Measurements from ENCODE around the gene RNF10. TPM values are rescaled to one million over a fixed set of nuclear protein-coding genes. Genes with fewer than 3 reads are reported as not detected.

The RNF10 gene
- total RNA-seq, 4 donors from 2014 or later, result 201 to 306 (median 264) TPM

GRCh38 chr12:120588948-120589930 lies 55.1 kb downstream of the RNF10 start:
- no peaks in the 10 kb centered on the region for H3K27me3 ChIP-seq
- no peak overlapping the region for H3K4me3 ChIP-seq
- DNase-seq (ENCODE audit: low spot score in 2 of 2), result no peak
- no peak for TF ChIP-seq CTCF (IDR thresholded peaks at IDR 0.05)
- TF ChIP-seq EP300 (IDR thresholded peaks at IDR 0.05), result no peak
- 56 to 66% methylated on average over 10 to 17 of the region's 17 CpGs for WGBS, 2 donors
- no peaks in the 10 kb centered on the region for H3K9me3 ChIP-seq
- no peaks in the 10 kb centered on the region for H3K36me3 ChIP-seq
- H3K4me1 ChIP-seq, result peaks cover 0 to 7% (median 2%) of the 10 kb centered on the region in 4 donors
- H3K27ac ChIP-seq, result no peak overlapping the region

GRCh38 chr12:120590741-120591407 lies 56.7 kb downstream of the RNF10 start:
- H3K27me3 ChIP-seq, result no peaks in the 10 kb centered on the region
- H3K36me3 ChIP-seq, result no peaks in the 10 kb centered on the region
- H3K9me3 ChIP-seq, result no peaks in the 10 kb centered on the region
- 65 to 67% methylated on average over 6 of the region's 6 CpGs for WGBS, 2 donors
- H3K4me1 ChIP-seq, result no peaks in the 10 kb centered on the region
- DNase-seq (ENCODE audit: low spot score in 2 of 2), result no peak
- H3K27ac ChIP-seq, result peak overlapping the region in 1 of 4 donors; percentile 45
- TF ChIP-seq EP300 (IDR thresholded peaks at IDR 0.05), result no peak
- no peak for TF ChIP-seq POLR2A (IDR thresholded peaks at IDR 0.05)
- TF ChIP-seq CTCF (IDR thresholded peaks at IDR 0.05), result no peak
- no peak overlapping the region for H3K4me3 ChIP-seq

DNA sequence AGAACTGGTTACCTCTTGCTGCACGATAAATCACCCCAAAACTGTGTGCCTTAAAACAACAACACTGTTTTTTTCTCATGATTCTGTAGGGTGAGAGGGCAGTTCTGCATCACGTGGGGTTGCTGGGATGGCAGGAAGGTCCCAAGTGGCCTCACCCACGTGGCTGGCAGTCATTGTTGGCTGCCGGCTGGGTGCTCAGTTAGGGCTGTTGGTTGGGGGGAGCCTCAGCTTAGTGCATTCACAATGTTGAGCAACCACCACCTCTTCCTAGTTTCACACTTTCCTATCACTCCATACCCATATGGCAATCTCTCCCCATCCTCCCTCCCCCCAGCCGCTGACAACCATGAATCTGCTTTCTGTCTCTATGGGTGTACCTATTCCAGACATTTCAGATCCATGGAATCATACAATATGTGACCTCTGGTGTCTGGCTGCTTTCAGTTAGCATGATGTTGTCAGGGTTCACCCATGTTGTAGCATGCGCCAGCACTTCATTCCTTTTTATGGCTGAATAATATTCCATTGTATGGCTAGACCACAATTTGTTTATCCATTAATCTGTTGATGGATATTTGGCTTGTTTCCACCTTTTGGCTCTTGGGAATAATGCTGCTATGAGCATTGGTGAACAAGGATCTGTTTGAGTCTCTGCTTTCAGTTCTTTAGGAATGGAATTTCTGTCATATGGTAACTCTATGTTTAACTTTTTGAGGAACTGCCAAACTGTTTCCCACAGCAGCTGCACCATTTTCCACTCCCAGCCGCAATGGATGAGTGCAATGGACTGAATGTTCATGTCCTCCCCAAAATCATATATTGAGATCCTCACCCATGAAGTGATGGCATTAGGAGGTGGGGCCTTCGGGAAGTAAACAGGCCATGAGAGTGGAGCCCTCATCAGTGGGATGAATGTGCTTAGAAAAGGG lies 58.2 kb downstream of the RNF10 start:
- H3K27me3 ChIP-seq, result peaks cover 0 to 6% of the 10 kb centered on the region in 2 donors
- TF ChIP-seq CTCF (IDR thresholded peaks at IDR 0.05), result no peak
- no peak for TF ChIP-seq EP300 (IDR thresholded peaks at IDR 0.05)
- TF ChIP-seq POLR2A (IDR thresholded peaks at IDR 0.05), result no peak
- H3K4me3 ChIP-seq, result no peak overlapping the region
- whole genome bisulfite sequencing, 2 donors, result 50 to 54% methylated on average over 8 of the region's 8 CpGs
- no peak for DNase-seq (ENCODE audit: low spot score in 2 of 2)
- H3K36me3 ChIP-seq, result no peaks in the 10 kb centered on the region
- H3K9me3 ChIP-seq, result no peaks in the 10 kb centered on the region
- no peaks in the 10 kb centered on the region for H3K4me1 ChIP-seq
- no peak overlapping the region for H3K27ac ChIP-seq

- TF ChIP-seq CTCF (IDR thresholded peaks at IDR 0.05) (no peak), POLR2A (IDR thresholded peaks at IDR 0.05) (no peak), EP300 (IDR thresholded peaks at IDR 0.05) (no peak)
- H3K4me1 ChIP-seq, result no peaks in the 10 kb centered on the region
- H3K4me3 ChIP-seq, result no peak overlapping the region
- no peak overlapping the region for H3K27ac ChIP-seq
- no peaks in the 10 kb centered on the region for H3K9me3 ChIP-seq
- H3K27me3 ChIP-seq, result peaks cover 0 to 12% of the 10 kb centered on the region in 2 donors
- H3K36me3 ChIP-seq, result no peaks in the 10 kb centered on the region
- no peak for DNase-seq (ENCODE audit: low spot score in 2 of 2)
- WGBS, 2 donors, result 90 to 91% methylated on average over 3 of the region's 3 CpGs
Observed at GRCh38 chr12:120596901-120597300, 62.7 kb downstream of the RNF10 start.
